Measurements from ENCODE around the gene ADAMTS20. TPM values are rescaled to one million over a fixed set of nuclear protein-coding genes. Genes with fewer than 3 reads are reported as not detected.

Gene ADAMTS20
- total RNA-seq, 4 donors from 2014 or later = not detected

DNA sequence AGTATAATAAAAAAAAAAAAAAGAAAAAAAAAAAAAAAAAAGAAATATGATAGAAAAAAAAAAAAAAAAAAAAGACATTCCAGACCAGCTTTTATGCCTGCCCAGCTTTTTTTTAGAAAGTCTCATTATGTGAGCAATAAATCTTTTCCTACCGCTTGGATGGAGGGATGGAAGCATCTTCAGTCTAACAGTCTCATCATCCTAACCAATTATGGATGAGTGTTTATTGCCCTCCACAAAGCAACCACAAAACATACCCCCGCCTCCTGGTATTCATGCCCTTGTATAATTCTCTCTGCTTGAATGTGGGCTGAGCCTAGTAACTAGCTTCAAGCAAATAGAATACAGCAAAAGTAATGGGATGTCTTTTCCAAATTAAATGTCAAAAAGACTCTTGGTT, 33.7 kb upstream of the ADAMTS20 start:
- Histone ChIP-seq H3K36me3 (no peaks in the 10 kb centered on the region), H3K27ac (no peak overlapping the region), H3K9me3 (no peaks in the 10 kb centered on the region), H3K4me1 (no peaks in the 10 kb centered on the region), H3K4me3 (no peak overlapping the region), H3K27me3 (no peaks in the 10 kb centered on the region)
- DNase-seq = no peak
- no peak for TF ChIP-seq POLR2A (IDR thresholded peaks at IDR 0.05)
- TF ChIP-seq, protein P1, sequence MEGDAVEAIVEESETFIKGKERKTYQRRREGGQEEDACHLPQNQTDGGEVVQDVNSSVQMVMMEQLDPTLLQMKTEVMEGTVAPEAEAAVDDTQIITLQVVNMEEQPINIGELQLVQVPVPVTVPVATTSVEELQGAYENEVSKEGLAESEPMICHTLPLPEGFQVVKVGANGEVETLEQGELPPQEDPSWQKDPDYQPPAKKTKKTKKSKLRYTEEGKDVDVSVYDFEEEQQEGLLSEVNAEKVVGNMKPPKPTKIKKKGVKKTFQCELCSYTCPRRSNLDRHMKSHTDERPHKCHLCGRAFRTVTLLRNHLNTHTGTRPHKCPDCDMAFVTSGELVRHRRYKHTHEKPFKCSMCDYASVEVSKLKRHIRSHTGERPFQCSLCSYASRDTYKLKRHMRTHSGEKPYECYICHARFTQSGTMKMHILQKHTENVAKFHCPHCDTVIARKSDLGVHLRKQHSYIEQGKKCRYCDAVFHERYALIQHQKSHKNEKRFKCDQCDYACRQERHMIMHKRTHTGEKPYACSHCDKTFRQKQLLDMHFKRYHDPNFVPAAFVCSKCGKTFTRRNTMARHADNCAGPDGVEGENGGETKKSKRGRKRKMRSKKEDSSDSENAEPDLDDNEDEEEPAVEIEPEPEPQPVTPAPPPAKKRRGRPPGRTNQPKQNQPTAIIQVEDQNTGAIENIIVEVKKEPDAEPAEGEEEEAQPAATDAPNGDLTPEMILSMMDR (IDR thresholded peaks at IDR 0.05) = no peak

DNA sequence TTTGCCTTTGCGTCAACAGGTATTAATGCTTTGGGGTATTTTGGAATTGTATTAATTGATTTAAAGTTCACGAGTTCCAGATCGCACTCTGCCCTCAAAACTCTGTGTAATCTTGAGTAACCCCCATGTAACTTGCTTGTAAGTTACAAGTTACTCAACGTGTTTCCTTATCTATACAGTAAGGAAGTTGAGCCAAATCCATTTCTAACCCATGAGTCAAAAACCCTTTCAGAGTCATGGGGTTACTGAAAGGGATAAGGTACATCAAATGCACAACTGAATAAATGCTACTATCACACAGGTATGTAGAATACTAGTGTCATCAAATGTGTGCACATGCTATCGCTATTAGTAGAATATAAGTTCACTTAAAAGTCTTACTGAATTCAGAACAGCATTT, 28.6 kb upstream of the ADAMTS20 start:
- Histone ChIP-seq H3K4me1 (no peaks in the 10 kb centered on the region), H3K4me3 (no peak overlapping the region), H3K9me3 (no peaks in the 10 kb centered on the region), H3K27ac (no peak overlapping the region), H3K27me3 (no peaks in the 10 kb centered on the region), H3K36me3 (no peaks in the 10 kb centered on the region)
- TF ChIP-seq POLR2A (IDR thresholded peaks at IDR 0.05) = no peak
- TF ChIP-seq, protein P1 (IDR thresholded peaks at IDR 0.05) = no peak
- DNase-seq = no peak

GRCh38 chr12:43579206-43579605, 27.2 kb upstream of the ADAMTS20 start:
- H3K27ac ChIP-seq = no peak overlapping the region
- H3K4me3 ChIP-seq = no peak overlapping the region
- DNase-seq = no peak
- H3K4me1 ChIP-seq = no peaks in the 10 kb centered on the region
- no peaks in the 10 kb centered on the region for H3K27me3 ChIP-seq
- no peak for TF ChIP-seq POLR2A (IDR thresholded peaks at IDR 0.05)
- TF ChIP-seq, protein P1 (IDR thresholded peaks at IDR 0.05) = no peak
- no peaks in the 10 kb centered on the region for H3K36me3 ChIP-seq
- H3K9me3 ChIP-seq = no peaks in the 10 kb centered on the region

GRCh38 chr12:43578782-43579181, 26.8 kb upstream of the ADAMTS20 start:
- H3K36me3 ChIP-seq = no peaks in the 10 kb centered on the region
- no peaks in the 10 kb centered on the region for H3K9me3 ChIP-seq
- DNase-seq = no peak
- H3K4me3 ChIP-seq = no peak overlapping the region
- no peaks in the 10 kb centered on the region for H3K27me3 ChIP-seq
- H3K4me1 ChIP-seq = no peaks in the 10 kb centered on the region
- TF ChIP-seq, protein P1 (IDR thresholded peaks at IDR 0.05) = no peak
- no peak for TF ChIP-seq POLR2A (IDR thresholded peaks at IDR 0.05)
- no peak overlapping the region for H3K27ac ChIP-seq

DNA sequence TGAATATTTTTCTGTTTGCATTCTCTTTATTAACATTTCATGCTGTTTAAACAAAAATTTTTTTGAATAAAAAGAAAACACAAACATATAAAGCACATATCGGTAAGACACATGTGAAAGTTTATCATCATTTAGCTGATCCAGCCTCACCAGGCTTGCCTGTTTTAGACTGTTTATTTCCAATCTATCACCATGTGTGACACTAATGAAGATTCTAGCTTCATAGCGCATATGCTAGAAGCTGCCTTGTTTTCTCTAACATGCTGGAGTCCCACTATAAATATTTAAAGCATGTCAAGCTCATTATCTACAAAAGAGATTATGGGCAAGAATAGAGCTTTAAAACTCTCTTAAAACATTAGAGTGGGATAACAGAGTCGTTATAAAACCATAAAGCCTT, 25.4 kb upstream of the ADAMTS20 start:
- no peaks in the 10 kb centered on the region for H3K9me3 ChIP-seq
- H3K27me3 ChIP-seq = no peaks in the 10 kb centered on the region
- TF ChIP-seq POLR2A (IDR thresholded peaks at IDR 0.05) = no peak
- TF ChIP-seq, protein P1 (IDR thresholded peaks at IDR 0.05) = no peak
- H3K27ac ChIP-seq = no peak overlapping the region
- no peaks in the 10 kb centered on the region for H3K36me3 ChIP-seq
- no peak overlapping the region for H3K4me3 ChIP-seq
- no peak for DNase-seq
- H3K4me1 ChIP-seq = no peaks in the 10 kb centered on the region

- DNase-seq = no peak
- H3K4me3 ChIP-seq = no peak overlapping the region
- no peak overlapping the region for H3K27ac ChIP-seq
- no peaks in the 10 kb centered on the region for H3K36me3 ChIP-seq
- H3K4me1 ChIP-seq = no peaks in the 10 kb centered on the region
- no peak for TF ChIP-seq POLR2A (IDR thresholded peaks at IDR 0.05)
- TF ChIP-seq, protein P1 (IDR thresholded peaks at IDR 0.05) = no peak
- H3K9me3 ChIP-seq = no peaks in the 10 kb centered on the region
- H3K27me3 ChIP-seq = no peaks in the 10 kb centered on the region
Observed at GRCh38 chr12:43576162-43576561, 24.2 kb upstream of the ADAMTS20 start.

All from Peyer's patch (tissue), 4 donors.